LHCN-M2 (cell line): ENCODE results near the gene SLC5A10. TPM values are rescaled to one million over a fixed set of nuclear protein-coding genes. Genes with fewer than 3 reads are reported as not detected.
A peak's percentile ranks its signal among the peaks of the same experiment; 100 is the strongest.
"Not testable (repeated sequence)": the region's sequence is repeated elsewhere in the genome, so short reads cannot be mapped to it uniquely, and the experiment has no call there.

Experiments
- DNase-seq: peaks from one replicate; pipeline ENCODE4 v3.0.0-alpha.2; 2012; ENCODE audit warnings: low read depth
- total RNA-seq: library from RNA; depleted of rRNA; stranded (reverse); fragments of >200 nt; gene quantifications from 2 replicates; pipeline ENCODE4 v1.2.3, GENCODE V29; 2014

Gene SLC5A10
- total RNA-seq, 1 experiment from 2014 or later: not detected

DNA sequence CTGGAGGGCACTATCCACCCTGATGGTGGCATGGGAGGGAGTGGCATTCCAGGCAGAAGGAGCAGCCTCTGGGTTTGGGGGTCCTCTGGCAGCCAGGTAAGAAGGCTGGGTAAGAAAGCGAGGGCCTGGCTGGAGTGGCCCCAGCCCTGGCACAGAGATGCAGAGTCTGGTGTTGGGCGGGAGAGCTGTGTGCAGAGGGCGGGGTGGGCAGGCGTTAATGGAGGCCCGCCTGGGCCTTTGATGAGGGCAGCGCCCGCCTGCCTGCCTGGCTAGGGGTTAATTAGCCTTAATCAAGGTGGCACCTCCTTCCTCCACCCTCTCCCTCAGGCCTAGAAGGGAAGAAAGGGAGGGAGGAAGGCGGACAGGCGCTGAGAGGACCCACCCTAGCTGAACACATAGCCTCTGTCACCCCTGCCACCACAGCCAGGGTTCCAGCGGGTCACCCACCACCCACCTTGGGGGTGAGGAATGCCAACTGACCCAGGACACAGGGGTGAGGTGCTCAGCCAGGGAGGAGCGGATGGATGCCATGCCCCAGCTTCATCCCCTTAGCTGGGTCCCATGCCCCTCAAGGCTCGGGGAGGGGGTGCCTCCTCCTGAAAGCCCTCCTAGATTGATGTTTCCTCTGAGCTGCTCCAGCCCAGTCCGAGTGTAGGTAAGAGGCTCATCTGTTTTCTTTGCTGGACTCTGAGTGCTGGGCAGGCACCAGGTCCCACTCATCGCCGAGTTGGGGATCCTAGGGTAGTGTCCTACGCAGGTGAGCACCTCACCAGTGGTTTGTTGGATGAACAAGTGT is 66.0 kb downstream of the SLC5A10 start:
- no peak for DNase-seq

- no peak for DNase-seq
These were observed 66.6 kb downstream of the SLC5A10 start for GRCh38 chr17:19018600-19018950.

DNA sequence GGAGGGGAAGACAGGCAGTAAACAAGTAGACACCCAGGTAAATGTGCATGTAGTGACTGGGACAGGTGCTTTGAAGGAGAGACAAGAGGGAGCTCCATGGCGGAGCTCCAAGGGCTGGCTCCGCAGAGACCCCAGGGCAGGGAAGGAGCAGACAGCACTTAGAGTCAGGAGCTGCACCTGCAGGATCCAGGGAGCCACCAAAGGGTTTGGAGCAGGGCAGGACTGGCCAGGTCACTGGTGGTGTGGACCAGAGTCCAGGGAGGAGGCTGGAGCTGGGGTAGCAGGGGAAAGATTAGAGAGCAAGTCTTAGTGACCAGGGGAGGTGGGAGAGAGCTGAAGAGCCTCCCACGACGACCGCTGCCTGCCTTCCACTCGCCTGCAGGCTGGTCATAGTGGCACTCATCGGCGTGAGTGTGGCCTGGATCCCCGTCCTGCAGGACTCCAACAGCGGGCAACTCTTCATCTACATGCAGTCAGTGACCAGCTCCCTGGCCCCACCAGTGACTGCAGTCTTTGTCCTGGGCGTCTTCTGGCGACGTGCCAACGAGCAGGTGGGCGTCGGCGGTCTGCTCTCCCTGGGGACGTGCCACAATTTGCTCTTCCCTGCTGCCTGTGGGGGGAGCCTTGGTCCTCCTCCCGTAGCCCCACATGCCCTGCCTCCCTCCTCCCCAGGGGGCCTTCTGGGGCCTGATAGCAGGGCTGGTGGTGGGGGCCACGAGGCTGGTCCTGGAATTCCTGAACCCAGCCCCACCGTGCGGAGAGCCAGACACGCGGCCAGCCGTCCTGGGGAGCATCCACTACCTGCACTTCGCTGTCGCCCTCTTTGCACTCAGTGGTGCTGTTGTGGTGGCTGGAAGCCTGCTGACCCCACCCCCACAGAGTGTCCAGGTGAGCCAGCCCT is 67.3 kb downstream of the SLC5A10 start:
- no peak for DNase-seq

GRCh38 chr17:19020016-19020415 is 68.1 kb downstream of the SLC5A10 start:
- no peak for DNase-seq

DNA sequence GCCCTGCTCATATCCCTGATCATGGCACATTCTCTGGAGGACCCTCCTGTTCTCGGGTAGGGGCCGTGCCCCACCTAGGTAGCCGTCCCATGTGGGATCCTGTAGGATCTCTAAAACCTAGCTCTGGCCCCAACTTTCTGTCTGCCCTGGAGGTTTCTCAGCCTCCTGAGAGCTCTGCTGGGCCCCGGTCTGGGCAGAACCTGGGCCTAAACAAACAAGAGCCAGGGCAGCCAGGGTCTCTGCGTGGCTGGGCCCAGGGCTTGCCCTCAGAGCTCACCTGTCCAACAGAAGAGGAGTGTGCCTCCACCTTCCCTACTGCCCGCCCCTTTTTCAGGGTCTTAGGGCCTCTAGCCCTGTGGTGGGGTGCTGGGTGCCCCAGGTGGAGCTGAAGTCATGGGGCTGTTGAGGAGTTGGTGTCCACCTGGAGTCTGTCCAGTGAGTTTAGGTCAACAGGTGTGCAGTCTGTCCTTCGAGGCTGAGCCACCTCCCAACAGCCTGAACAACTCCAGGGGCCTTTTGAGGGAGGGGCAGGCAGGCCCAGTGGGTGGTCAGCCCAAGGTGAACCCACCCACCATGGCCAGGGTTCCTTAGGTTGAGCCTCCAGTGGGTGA is 69.2 kb downstream of the SLC5A10 start:
- DNase-seq: not testable (repeated sequence)

GRCh38 chr17:19021622-19022083 is 69.7 kb downstream of the SLC5A10 start:
- DNase-seq: no peak

DNA sequence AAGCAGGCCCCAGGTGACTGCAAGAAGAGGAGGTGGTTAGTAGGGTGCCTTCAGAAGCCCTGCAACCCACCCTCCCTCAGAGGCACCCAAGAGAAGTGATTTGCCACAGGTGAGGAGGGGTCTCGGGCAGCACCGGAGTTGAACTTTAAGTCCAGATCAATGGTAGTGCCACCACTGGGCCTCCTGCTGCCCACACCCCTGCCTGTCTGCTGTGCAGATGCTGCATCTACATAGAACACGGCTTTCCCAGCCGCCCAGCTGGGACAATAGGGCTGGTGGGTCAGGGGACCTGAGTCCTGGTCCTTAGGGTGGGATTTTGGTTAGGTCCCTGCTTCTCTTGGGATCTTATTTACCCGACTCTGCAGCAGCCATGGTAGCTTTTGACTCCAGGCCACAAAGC is 70.2 kb downstream of the SLC5A10 start:
- DNase-seq: no peak

GRCh38 chr17:19022747-19023146 is 70.8 kb downstream of the SLC5A10 start:
- DNase-seq: no peak

GRCh38 chr17:19023209-19023999 is 71.4 kb downstream of the SLC5A10 start:
- DNase-seq: no peak

DNA sequence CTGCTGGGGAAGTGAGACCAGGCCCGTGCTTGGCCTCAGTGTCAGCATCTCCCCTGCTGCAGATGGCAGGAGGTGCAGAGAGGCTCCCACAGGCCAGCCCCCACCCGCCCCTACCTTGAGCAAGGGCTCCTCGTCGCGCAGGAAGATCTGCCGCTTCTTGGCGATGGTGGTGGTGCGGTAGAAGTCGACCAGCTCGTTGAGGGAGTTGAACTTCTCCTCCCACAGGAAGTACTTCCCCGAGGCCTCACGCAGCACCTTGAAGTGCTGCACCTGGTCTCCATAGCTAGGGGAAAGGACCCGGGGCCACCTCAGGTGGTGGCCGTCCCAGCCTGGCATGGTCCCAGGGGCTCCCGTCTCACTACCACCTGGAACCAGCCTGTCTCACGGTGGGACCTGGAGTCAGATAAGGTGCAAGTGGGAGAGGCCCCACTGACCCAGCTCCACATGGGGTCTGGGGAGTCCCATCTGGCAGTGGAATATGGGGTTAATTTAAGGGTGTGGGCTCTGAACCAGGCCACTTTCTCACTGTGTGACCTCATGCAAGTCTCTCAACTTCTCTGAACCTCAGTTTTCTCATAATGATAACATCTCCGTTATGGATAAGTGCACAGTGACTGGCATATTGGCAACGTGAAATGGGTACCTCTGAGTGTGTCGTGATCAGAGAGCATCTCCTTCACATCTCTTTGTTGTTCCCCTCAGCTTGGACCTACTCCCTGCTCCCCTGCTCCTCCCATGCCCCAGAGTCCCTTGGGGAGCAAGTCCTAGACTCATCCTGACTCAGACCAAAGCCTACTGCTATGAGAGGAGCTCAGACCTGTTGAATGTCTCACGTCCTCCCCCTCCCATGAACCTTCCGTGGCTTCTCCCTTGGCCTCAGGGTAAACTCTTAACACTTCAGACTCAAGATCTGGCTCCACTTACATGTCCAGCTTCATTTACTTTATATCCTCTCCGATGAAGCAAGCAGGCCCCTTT is 72.4 kb downstream of the SLC5A10 start:
- peak; percentile 46 for DNase-seq

GRCh38 chr17:19028671-19029070 is 76.7 kb downstream of the SLC5A10 start:
- not testable (repeated sequence) for DNase-seq

GRCh38 chr17:19029740-19030139 is 77.8 kb downstream of the SLC5A10 start:
- not testable (repeated sequence) for DNase-seq

GRCh38 chr17:19030771-19031449 is 78.9 kb downstream of the SLC5A10 start:
- DNase-seq: not testable (repeated sequence)

GRCh38 chr17:19031729-19032128 is 79.8 kb downstream of the SLC5A10 start:
- not testable (repeated sequence) for DNase-seq

GRCh38 chr17:19032377-19032988 is 80.5 kb downstream of the SLC5A10 start:
- not testable (repeated sequence) for DNase-seq

- not testable (repeated sequence) for DNase-seq
These were observed 84.2 kb downstream of the SLC5A10 start for GRCh38 chr17:19036186-19036585.

- not testable (repeated sequence) for DNase-seq
These were observed 85.6 kb downstream of the SLC5A10 start for GRCh38 chr17:19037547-19037946.

GRCh38 chr17:19038007-19038406 is 86.0 kb downstream of the SLC5A10 start:
- not testable (repeated sequence) for DNase-seq

DNA sequence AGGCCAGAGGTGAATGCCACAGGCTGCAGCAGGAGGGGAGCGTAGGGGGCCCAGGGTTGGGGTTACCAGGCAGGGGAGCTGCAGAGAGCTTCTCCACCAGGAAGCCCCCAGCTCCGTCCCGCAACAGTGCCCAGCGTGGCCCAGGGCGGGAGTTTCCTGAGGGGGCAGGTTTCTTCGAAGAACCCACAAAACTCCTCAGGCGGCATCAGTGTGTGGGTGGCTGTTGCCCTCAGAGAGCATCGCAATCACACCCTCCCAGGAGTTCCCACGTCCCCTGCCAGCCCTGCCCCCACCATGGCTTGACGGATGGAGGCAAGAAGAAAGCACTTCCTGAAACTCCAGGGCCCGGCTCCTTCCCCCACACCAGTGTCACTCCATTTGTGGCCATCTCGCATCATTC is 86.8 kb downstream of the SLC5A10 start:
- not testable (repeated sequence) for DNase-seq
